PC-3 (cell line): ENCODE data around the gene AJAP1.

Experiments used
- CTCF ChIP-seq: fragments of 300-600 bp; sonication (generic); conservative IDR thresholded peaks from 2 replicates; pipeline ENCODE4 v1.5.1; 2017; ENCODE audit warnings: antibody characterized with exemption, low read depth, mild to moderate bottlenecking, low read length
- EZH2 ChIP-seq: fragments of 300-600 bp; sonication (generic); IDR thresholded peaks from one replicate; pipeline ENCODE4 v1.6.1; 2017; ENCODE audit warnings: antibody characterized with exemption, mild to moderate bottlenecking, low read length; ENCODE audit not compliant: unreplicated experiment
- EZH2phosphoT487 ChIP-seq: fragments of 300-600 bp; sonication (generic); IDR thresholded peaks from 2 replicates; pipeline ENCODE4 v1.6.1; 2018; ENCODE audit warnings: mild to moderate bottlenecking, antibody characterized with exemption, low read length, borderline replicate concordance

GRCh38 chr1:4675454-4676186 lies 21.2 kb downstream of the AJAP1 start:
- TF ChIP-seq CTCF: no peak
- TF ChIP-seq EZH2: no peak
- no peak for TF ChIP-seq EZH2phosphoT487
